GM12891 (cell line): ENCODE results near the gene SLC6A8.

Experiments used
- DNase-seq: peaks from one replicate; pipeline ENCODE4 v3.0.0; 2011; ENCODE audit warnings: low spot score; ENCODE audit not compliant: insufficient read length
- FAIRE-seq: peaks from 2 replicates; lab custom pipeline; 2011; peaks lifted over from hg19 to GRCh38; lab: Jason Lieb, UNC
- PAX5 ChIP-seq: IDR thresholded peaks from 2 replicates; pipeline ENCODE4 v1.6.1; 2011; ENCODE audit warnings: low read length, moderate library complexity, mild to moderate bottlenecking; ENCODE audit not compliant: insufficient read depth, severe bottlenecking
- POLR2A ChIP-seq: IDR thresholded peaks from 2 replicates; pipeline ENCODE4 v1.6.1; 2011; ENCODE audit warnings: low read depth, low read length, control low read depth
- POLR2AphosphoS5 ChIP-seq: IDR thresholded peaks from 2 replicates; pipeline ENCODE4 v1.6.1; 2011; ENCODE audit warnings: low read depth, low read length, control low read depth
- POU2F2 ChIP-seq: IDR thresholded peaks from 2 replicates; pipeline ENCODE4 v1.6.1; 2011; ENCODE audit warnings: low read depth, mild to moderate bottlenecking, control low read depth, low read length, moderate library complexity
- SPI1 ChIP-seq: IDR thresholded peaks from 2 replicates; pipeline ENCODE4 v1.6.1; 2011; ENCODE audit warnings: low read depth, low read length, control low read depth
- TAF1 ChIP-seq: IDR thresholded peaks from 2 replicates; pipeline ENCODE4 v1.6.1; 2011; ENCODE audit warnings: low read depth, low read length, control low read depth

SLC6A8 gene

DNA sequence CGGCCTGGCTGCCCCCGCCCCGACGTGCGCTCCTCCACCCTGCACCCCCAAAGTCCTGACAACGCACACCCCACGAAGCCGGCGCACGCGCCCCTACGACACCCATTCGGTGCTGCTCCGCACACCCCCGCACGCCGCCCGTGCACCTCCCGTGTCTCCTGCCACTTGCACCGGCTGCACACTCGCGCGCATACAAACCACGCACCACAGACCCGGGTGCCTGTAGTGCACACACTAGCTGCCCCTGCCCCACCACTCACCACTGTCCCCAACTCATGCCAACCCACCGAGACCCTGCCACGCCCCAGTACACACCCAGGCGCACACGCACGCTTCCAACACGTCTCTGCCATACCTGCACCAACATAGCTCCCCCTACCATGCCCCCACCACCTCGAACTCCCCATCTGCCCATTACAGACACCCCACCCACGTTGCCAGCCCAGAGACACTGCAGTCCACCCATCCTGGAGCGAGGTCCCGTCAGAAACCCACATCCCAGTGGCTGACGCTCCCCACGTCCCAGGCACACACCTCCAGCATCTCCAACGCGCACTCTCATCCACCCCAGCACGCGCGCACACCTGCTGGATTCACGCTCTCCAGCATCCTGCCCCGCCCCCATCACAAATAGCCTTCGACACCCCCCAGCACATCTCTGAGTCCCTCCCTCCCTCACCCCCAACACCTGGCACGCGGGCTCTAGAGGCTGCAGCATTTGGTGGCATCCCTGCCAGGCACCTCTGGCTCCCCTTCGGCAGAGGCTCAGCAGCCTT lies 44.9 kb upstream of the SLC6A8 start:
- DNase-seq (no peak), FAIRE-seq (no peak)
- TF ChIP-seq POU2F2, result no peak
- no peak for TF ChIP-seq POLR2A
- TF ChIP-seq POLR2AphosphoS5, result no peak
- TF ChIP-seq PAX5, result no peak
- TF ChIP-seq SPI1, result no peak
- TF ChIP-seq TAF1, result no peak

- FAIRE-seq, result peak; percentile 13
- no peak for DNase-seq
- no peak for TF ChIP-seq POU2F2
- no peak for TF ChIP-seq PAX5
Measured at GRCh38 chrX:153643431-153644351, 44.0 kb upstream of the SLC6A8 start.

- FAIRE-seq, result no peak
Measured at GRCh38 chrX:153644356-153645125, 43.2 kb upstream of the SLC6A8 start.

DNA sequence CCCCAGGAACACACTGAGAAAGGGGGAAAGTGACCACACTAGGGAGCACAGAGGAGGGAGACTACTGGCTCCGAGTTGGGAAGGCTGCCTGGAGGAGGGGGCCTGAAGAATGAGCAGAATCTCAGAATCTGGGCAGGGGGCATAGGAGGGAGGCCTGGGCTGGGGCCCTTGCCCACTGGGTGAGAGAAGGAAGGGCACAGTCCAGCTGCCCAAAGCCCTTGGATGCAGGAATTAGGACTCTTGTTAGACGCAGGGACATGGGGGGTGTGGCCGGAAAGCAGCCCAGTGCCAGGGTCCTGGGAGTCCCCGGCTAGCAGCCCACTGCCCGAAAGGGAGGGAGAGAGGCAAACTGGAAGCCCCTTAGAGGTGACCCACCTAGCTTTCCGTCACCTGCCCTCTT lies 42.6 kb upstream of the SLC6A8 start:
- TF ChIP-seq TAF1 (no peak), POLR2A (no peak), POLR2AphosphoS5 (no peak), SPI1 (no peak), PAX5 (no peak), POU2F2 (no peak)
- DNase-seq, result no peak
- no peak for FAIRE-seq

More at GRCh38 chrX:153644356-153645125, 43.2 kb upstream of the SLC6A8 start:
- no peak for TF ChIP-seq PAX5
- TF ChIP-seq TAF1, result no peak
- no peak for TF ChIP-seq POU2F2
- no peak for DNase-seq

DNA sequence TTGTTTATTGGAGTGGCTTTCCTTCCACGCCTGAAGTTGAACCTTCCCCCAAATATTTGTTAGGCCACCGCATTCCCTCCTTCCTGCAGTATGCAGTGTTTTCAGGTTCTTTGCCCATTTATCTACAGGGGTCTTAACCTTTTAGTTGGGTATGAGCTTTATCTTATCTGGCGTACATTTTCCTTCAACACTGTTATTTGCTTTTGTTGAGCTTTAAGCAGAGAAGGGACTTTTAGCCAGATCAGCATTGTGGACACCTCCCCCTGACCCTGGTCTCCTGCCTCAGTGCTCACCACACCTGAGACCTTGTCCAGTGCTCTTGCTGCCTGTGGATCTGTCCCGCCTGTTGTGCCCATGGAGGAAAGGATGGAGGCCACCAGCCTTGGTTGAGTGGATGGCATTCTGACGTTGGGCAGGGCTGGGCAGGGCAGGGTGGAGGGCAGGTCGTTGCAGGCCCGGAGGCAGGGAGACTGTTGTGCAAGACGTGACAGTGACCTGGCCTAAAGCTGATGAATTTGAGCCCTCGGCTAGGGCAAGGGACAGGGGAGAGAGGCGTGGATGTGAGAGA lies 41.7 kb upstream of the SLC6A8 start:
- no peak for FAIRE-seq

GRCh38 chrX:153646620-153647373 lies 40.9 kb upstream of the SLC6A8 start, which contains the start of gene DUSP9:
Gene DUSP9, plus strand, starts transcription at chrX:153647203. Its CDS starts 751 bp downstream, at chrX:153647954.
- FAIRE-seq (no peak), DNase-seq (no peak)
- TF ChIP-seq POLR2AphosphoS5, result no peak
- TF ChIP-seq POU2F2, result no peak
- TF ChIP-seq TAF1, result no peak
- no peak for TF ChIP-seq PAX5
- no peak for TF ChIP-seq SPI1
- TF ChIP-seq POLR2A, result no peak

More for the DNA sequence above, 41.7 kb upstream of the SLC6A8 start:
- DNase-seq, result no peak
- no peak for TF ChIP-seq SPI1
- TF ChIP-seq POU2F2, result no peak
- no peak for TF ChIP-seq POLR2AphosphoS5
- TF ChIP-seq PAX5, result no peak
- TF ChIP-seq POLR2A, result no peak
- TF ChIP-seq TAF1, result no peak

- FAIRE-seq (no peak), DNase-seq (no peak)
- TF ChIP-seq TAF1, result no peak
Measured at GRCh38 chrX:153647461-153648357, 40.0 kb upstream of the SLC6A8 start.

GRCh38 chrX:153648358-153649177 lies 39.2 kb upstream of the SLC6A8 start:
- DNase-seq, result no peak
- FAIRE-seq, result no peak
- TF ChIP-seq POLR2A, result no peak
- no peak for TF ChIP-seq TAF1
- TF ChIP-seq SPI1, result no peak
- TF ChIP-seq POLR2AphosphoS5, result no peak
- no peak for TF ChIP-seq PAX5
- no peak for TF ChIP-seq POU2F2
